Activated CD8-positive, alpha-beta T cell treated with anti-CD3 and anti-CD28 coated beads, Interleukin-2, amount 10 ng/mL, durations not matched to agents 7 days and 5 days (primary cell): Measurements from ENCODE around the gene PDSS2. TPM values are rescaled to one million over a fixed set of nuclear protein-coding genes. Genes with fewer than 3 reads are reported as not detected.
"Not testable (repeated sequence)": the region's sequence is repeated elsewhere in the genome, so short reads cannot be mapped to it uniquely, and the experiment has no call there.

Experiments used
- ATAC-seq: fragments of 150-1000 bp; cut with Tn5 transposase; one replicate; pipeline ENCODE4 v1.10.0; 2021; ENCODE audit warnings: moderate library complexity
- CTCF ChIA-PET: fragments of 350-600 bp; sonication (Branson Sonifier 250); formaldehyde crosslinking; loops from one replicate; lab custom pipeline; 2021; ENCODE audit warnings: antibody characterized with exemption; lab: Charles Lee
- POLR2A ChIA-PET: fragments of 350-600 bp; sonication (Branson Sonifier 250); formaldehyde crosslinking; loops from one replicate; lab custom pipeline; 2021; ENCODE audit warnings: antibody characterized with exemption; lab: Charles Lee
- DNase-seq: peaks from one replicate; pipeline ENCODE4 v3.0.0-alpha.2; 2020
- H3K27ac Mint-ChIP-seq: one replicate; pipeline ENCODE4 v1.8.0; 2021; ENCODE audit warnings: mild to moderate bottlenecking, mixed read lengths
- H3K27me3 Mint-ChIP-seq: one replicate; pipeline ENCODE4 v1.8.0; 2021; ENCODE audit warnings: low read depth, mixed read lengths
- H3K36me3 Mint-ChIP-seq: one replicate; pipeline ENCODE4 v1.8.0; 2021; ENCODE audit warnings: low read depth, mixed read lengths
- H3K4me1 Mint-ChIP-seq: one replicate; pipeline ENCODE4 v1.8.0; 2021; ENCODE audit warnings: low read depth, mixed read lengths
- H3K4me3 Mint-ChIP-seq: one replicate; pipeline ENCODE4 v1.8.0; 2021; ENCODE audit warnings: mild to moderate bottlenecking, mixed read lengths
- H3K9me3 Mint-ChIP-seq: one replicate; pipeline ENCODE4 v1.8.0; 2022; ENCODE audit warnings: mixed read lengths; ENCODE audit not compliant: insufficient read depth
- total RNA-seq, 2 experiments: library from RNA; stranded (reverse); gene quantifications; one replicate each; pipeline ENCODE4 v1.2.3, GENCODE V29; 2021

The PDSS2 gene
- total RNA-seq, 2 experiments from 2014 or later, result 14.2 to 14.6 TPM

DNA sequence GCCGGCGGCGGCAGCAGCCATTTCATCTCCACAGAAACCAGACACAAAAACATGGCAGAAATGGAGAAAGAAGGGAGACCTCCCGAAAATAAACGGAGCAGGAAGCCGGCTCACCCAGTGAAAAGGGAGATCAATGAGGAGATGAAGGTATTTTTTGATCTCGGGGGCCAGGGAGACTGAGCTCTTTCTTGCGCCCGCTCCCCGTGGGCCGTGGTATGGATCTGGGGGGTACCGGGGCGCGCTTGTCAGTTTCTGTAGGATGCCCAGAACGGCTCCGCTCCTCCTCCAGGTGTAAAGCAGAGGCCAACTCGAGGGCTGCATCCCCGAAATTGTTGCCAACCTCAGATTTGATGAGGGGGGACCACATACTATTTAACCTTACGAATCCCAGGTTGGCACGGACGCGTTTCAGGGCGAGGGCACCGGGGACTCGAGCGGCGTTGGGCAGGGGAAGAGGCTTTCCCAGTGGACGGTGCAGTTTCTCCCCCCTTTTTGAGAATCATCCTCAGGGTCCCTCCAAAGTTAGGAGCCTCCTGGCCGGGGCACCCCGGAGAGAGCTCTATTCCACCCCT lies 31.3 kb upstream of the PDSS2 start:
- CTCF ChIA-PET, result interaction anchor here (1.5 to 4.8 kb wide), 4 partner anchors 162 to 184 kb away, joined by 3 to 19 read pairs (median 8); no protein-coding TSS in a partner anchor
- peaks cover 57% of the 10 kb centered on the region for H3K27me3 Mint-ChIP-seq
- peak; percentile 17 for ATAC-seq

DNA sequence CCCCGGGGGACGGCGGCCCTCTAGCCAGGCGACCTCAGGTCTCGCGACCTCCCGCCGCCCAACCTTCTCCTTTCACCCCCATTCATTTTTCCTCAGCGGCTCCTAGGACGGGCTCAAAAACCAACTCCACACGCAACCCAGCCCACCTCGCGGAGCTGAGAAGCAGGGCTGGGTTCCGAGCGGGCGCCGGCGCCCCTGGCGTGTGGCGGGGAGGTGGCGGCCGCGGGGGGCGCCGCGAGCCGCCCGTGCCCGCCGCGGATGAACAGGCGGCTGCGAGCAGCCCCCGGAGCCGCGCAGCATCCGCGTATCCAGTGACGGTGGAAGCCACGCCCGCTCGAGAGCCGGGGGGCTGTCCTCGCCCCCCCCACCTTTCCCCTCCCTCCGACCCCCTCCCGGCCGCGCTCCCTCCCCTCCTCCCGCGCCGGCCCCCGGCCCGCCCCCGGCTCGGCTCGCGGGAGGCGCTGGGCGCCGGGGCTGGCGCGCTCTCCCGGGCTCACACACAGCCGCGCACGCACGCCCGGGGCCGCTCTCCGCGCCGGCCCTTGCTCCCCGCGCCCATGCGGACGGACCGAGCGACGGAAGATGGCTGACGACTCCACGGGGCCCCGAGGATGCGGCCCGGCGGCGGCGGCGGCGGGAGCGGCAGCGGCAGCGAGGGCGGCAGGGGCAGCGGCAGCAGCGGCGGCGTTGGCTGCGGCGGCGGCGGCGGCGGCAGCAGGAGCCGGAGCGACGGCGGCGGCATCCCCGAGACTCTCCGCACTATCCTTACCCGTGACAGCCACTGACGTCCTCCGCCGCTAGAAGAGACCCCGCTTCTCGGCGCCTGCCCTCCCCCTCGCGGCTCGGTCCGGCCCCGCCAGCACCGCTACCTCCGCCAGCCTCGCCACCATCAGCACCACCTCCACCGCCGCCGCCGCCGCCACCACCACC lies 30.5 kb upstream of the PDSS2 start, which contains the start of gene SOBP:
SOBP (plus strand) TSS at position 482 of the 930 bp plus-strand sequence. CDS start 500 bp downstream, outside the sequence.
- peaks cover 55% of the 10 kb centered on the region for H3K27me3 Mint-ChIP-seq
- ChIA-PET POLR2A (interaction anchor here (1.7 to 1.9 kb wide), 2 partner anchors 30 to 167 kb away, joined by 4 to 6 read pairs; partner anchors contain the start of gene PDSS2), CTCF (interaction anchor here (0.6 to 4.8 kb wide), 11 partner anchors 9 to 185 kb away, joined by 3 to 19 read pairs (median 4); no protein-coding TSS in a partner anchor)
- H3K9me3 Mint-ChIP-seq, result no peaks in the 10 kb centered on the region
- H3K36me3 Mint-ChIP-seq, result no peaks in the 10 kb centered on the region
- peaks cover 28% of the 10 kb centered on the region for H3K4me1 Mint-ChIP-seq
- H3K4me3 Mint-ChIP-seq, result peak within 1 kb of the TSS; percentile 81
- peak; percentile 50 for DNase-seq
- peak within 1 kb of the TSS; percentile 64 for H3K27ac Mint-ChIP-seq
- ATAC-seq, result peak; percentile 62

More for the DNA sequence above, 31.3 kb upstream of the PDSS2 start:
- POLR2A ChIA-PET, result interaction anchor here (1.9 kb wide), 1 partner anchor 31 kb away, joined by 6 read pairs; the partner anchor contains the start of gene PDSS2
- no peak for DNase-seq
- Mint-ChIP-seq H3K4me3 (peak overlapping the region; percentile 81), H3K27ac (peak overlapping the region; percentile 64), H3K9me3 (no peaks in the 10 kb centered on the region), H3K4me1 (peaks cover 28% of the 10 kb centered on the region), H3K36me3 (no peaks in the 10 kb centered on the region)

DNA sequence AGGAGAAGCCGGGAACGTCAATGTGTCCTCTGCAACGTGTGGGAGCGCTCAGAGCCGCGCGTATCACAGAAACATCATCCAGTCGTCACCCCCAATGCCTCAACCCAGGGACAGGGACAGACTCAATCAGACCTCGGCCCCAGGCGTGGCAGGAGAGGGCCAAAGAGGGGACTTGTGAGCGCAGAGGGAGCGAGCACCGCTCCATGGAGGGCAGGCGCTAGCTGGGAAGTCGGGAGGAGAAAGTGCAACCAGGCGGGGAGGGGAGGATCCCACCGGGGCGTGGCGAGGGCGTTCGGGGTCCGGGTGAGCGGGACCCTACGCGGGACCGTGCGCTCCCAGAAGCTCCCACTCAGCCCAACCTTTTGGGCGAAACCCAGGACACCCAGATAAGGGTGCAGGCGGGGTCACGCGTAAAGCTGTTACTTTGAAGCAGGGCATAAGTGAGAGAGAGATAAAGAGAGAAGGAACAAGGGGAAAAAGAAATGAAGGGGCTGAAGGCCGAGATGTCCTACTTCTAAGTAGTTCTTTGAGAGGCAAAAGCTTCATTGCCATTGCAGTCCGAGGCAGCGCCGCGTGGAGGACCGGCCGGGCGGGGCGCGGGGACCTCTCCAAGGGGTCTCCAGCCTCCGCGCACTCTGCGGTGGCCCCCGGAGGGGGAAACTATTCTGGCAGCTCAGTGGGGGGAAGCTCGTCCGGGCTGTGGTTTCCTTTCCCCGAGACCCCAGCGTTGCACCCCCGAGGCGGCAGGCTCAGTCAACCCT lies 29.7 kb upstream of the PDSS2 start:
- no peaks in the 10 kb centered on the region for H3K9me3 Mint-ChIP-seq
- ATAC-seq (peak; percentile 13), DNase-seq (peak; percentile 23)
- H3K36me3 Mint-ChIP-seq, result no peaks in the 10 kb centered on the region
- peaks cover 56% of the 10 kb centered on the region for H3K27me3 Mint-ChIP-seq
- peak overlapping the region; percentile 78 for H3K4me3 Mint-ChIP-seq
- H3K4me1 Mint-ChIP-seq, result peaks cover 28% of the 10 kb centered on the region
- CTCF ChIA-PET, result interaction anchor here (0.6 to 2.1 kb wide), 9 partner anchors 8 to 185 kb away, joined by 3 to 7 read pairs (median 4); no protein-coding TSS in a partner anchor
- H3K27ac Mint-ChIP-seq, result peak overlapping the region; percentile 47
- POLR2A ChIA-PET, result interaction anchor here (0.6 to 1.9 kb wide), 3 partner anchors 29 to 168 kb away, joined by 3 to 6 read pairs (median 4); partner anchors contain the start of gene PDSS2

DNA sequence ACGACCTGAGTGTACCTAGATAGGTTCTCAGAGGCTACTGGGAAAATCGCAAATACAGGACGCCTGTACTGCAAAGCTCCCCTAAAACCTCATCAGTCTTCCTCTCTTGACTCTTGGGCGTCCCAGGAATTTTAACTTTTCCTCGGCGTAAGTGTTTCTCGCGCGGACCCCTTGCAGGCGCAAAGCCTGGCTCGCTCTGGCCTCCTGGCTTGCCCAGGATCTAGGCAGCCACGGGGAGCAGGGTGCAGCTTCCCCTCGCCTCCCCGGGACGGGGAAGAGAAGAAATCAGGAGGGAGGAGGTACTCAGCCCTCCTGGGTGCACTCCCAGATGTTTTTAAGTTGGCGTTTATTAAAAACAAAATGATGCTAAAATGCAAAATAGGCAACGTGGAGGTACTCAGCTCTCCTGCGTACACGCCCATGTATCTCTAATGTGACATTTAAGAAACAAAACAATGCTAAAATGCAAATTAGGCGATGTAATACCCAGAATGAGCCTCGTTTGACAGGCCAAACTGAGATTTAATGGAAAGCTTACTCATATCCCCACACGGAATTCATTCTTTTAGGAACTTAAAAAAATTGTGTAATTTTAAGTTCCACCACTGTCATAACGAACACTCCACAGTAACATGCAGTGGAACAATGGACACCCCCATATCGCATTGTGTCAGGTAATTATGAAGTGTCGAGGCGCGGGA lies 29.0 kb upstream of the PDSS2 start:
- no peak for ATAC-seq
- H3K27ac Mint-ChIP-seq, result no peak overlapping the region
- peak overlapping the region; percentile 78 for H3K4me3 Mint-ChIP-seq
- CTCF ChIA-PET, result interaction anchor here (1.2 to 2.1 kb wide), 4 partner anchors 21 to 170 kb away, joined by 4 to 6 read pairs (median 4); partner anchors contain the start of gene PDSS2
- peaks cover 28% of the 10 kb centered on the region for H3K4me1 Mint-ChIP-seq
- H3K9me3 Mint-ChIP-seq, result no peaks in the 10 kb centered on the region
- no peak for DNase-seq
- H3K36me3 Mint-ChIP-seq, result no peaks in the 10 kb centered on the region
- peaks cover 58% of the 10 kb centered on the region for H3K27me3 Mint-ChIP-seq
- POLR2A ChIA-PET, result interaction anchor here (0.6 to 1.7 kb wide), 3 partner anchors 30 to 168 kb away, joined by 3 to 4 read pairs (median 3); no protein-coding TSS in a partner anchor

DNA sequence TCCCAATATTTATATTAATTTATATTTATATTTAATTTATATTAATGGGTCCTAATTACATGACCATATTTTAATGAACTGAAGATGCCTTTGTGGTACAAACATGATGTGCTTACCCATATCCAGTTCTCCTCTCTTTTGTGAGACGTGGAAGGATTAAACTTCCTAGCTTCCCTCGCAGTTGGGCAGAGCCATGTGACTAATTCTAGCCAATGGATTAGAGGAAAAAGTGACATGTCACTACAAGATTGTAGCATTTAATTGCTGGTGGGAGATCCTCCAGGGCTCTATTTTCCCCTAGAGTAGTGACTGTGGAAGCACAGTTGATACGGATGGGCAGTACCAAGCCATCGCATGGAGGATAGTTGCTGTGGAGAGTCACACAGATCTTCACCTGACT lies 25.8 kb upstream of the PDSS2 start:
- H3K27me3 Mint-ChIP-seq, result peaks cover 56% of the 10 kb centered on the region
- no peaks in the 10 kb centered on the region for H3K9me3 Mint-ChIP-seq
- ChIA-PET CTCF (interaction anchor here (1.8 kb wide), 1 partner anchor 8 kb away, joined by 7 read pairs; no protein-coding TSS in a partner anchor), POLR2A (interaction anchor here (2.7 kb wide), 1 partner anchor 25 kb away, joined by 10 read pairs; the partner anchor contains the start of gene PDSS2)
- no peak overlapping the region for H3K4me3 Mint-ChIP-seq
- ATAC-seq, result no peak
- no peak overlapping the region for H3K27ac Mint-ChIP-seq
- no peak for DNase-seq
- peaks cover 13% of the 10 kb centered on the region for H3K4me1 Mint-ChIP-seq
- H3K36me3 Mint-ChIP-seq, result no peaks in the 10 kb centered on the region

DNA sequence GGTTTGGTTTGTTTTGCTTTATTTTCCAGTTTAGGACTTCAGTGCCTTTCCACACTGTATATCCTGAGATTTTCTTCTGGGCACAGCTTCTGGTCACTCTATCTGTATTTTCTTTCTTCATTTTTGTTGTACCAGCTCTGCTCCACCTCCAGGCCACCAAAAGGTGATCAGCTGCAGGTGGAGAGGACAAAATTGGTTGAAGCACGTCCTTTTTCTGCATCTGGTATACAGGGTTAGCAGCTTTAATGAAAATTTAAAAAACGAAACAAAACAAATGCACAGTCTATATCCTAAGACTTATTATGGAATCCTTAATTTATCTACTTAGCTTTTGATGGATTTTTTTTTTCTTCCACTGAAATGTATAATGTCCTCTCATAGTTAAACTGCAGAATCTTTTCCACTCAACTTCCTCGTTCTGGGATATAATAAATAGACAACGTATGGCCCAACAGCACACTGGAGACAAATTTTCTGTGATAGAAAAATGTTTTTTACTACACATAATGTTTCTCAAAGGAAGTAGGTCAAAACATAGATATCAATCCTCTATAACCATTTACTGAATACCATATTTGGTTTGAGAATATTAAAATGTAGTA lies 19.8 kb upstream of the PDSS2 start:
- H3K27me3 Mint-ChIP-seq, result peaks cover 44% of the 10 kb centered on the region
- ChIA-PET CTCF (interaction anchor here (0.8 kb wide), 1 partner anchor 149 kb away, joined by 4 read pairs; no protein-coding TSS in a partner anchor), POLR2A (no interaction called here)
- no peaks in the 10 kb centered on the region for H3K36me3 Mint-ChIP-seq
- no peaks in the 10 kb centered on the region for H3K9me3 Mint-ChIP-seq
- no peaks in the 10 kb centered on the region for H3K4me1 Mint-ChIP-seq
- DNase-seq (no peak), ATAC-seq (no peak)
- no peak overlapping the region for H3K4me3 Mint-ChIP-seq
- H3K27ac Mint-ChIP-seq, result no peak overlapping the region

DNA sequence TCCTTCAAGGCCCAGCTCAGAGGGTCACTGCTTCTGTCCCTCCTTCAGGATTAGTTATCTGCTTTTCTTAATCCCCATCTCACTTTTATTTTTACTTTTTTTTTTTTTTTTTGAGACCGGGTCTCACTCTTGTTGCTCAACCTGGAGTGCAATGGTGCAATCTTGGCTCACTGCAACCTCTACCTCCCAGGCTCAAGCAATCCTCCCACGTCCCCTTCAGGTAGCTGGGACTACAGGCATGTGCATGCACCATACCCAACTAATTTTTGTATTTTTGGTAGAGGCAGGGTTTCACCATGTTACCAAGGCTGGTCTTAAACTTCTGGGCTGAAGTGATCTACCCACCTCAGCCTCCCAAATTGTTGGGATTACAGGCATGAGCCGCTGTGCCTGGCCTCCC lies 16.5 kb upstream of the PDSS2 start:
- POLR2A ChIA-PET, H3K4me3 Mint-ChIP-seq, H3K36me3 Mint-ChIP-seq, DNase-seq, H3K4me1 Mint-ChIP-seq, CTCF ChIA-PET, H3K9me3 Mint-ChIP-seq, H3K27ac Mint-ChIP-seq, ATAC-seq: not testable (repeated sequence)
- peaks cover 41% of the 10 kb centered on the region for H3K27me3 Mint-ChIP-seq

DNA sequence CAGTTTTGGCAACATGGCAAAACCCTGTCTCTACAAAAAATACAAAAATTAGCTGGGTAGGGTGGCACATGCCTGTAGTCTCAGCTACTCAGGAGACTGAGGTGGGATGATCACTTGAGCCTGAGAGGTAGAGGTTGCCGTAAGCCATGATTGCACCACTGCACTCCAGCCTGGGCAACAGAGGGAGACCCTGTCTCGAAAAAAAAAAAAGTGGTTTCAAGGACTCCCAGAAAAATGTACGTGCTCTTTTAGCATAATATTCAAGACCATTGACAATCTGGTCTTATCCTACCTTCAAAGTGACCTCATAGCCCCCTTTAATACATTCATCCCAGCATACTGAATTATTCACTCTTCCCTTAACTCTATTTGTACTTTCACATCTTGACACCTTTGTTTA lies 16.0 kb upstream of the PDSS2 start:
- peaks cover 41% of the 10 kb centered on the region for H3K27me3 Mint-ChIP-seq
- DNase-seq, H3K4me1 Mint-ChIP-seq, H3K4me3 Mint-ChIP-seq, H3K9me3 Mint-ChIP-seq, ATAC-seq, CTCF ChIA-PET, POLR2A ChIA-PET, H3K27ac Mint-ChIP-seq, H3K36me3 Mint-ChIP-seq: not testable (repeated sequence)

DNA sequence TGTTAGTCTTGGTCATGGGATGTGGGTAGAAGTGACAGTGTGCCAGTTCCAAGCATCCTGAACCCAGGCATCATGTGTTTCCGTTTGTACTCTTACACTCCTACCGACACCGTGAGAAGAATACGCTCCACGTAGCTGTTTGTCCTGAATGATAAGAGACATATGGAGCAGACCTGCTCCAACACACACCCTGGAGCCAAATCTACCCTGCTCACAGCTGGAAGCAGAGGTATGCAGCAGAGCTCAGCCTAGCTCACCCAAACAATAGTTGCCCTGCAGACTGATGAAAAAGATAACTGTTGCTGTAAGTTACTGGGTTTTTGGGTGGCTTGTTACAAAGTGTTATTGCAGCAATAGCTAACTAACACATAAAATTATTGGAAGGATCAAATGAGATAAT lies 14.3 kb upstream of the PDSS2 start:
- ATAC-seq (no peak), DNase-seq (no peak)
- ChIA-PET CTCF (interaction anchor here (1.3 kb wide), 1 partner anchor 155 kb away, joined by 3 read pairs; no protein-coding TSS in a partner anchor), POLR2A (interaction anchor here (0.6 to 0.8 kb wide), 2 partner anchors 9 to 10 kb away, joined by 3 to 5 read pairs; no protein-coding TSS in a partner anchor)
- Mint-ChIP-seq H3K4me3 (no peak overlapping the region), H3K27me3 (peaks cover 36% of the 10 kb centered on the region), H3K4me1 (no peaks in the 10 kb centered on the region), H3K9me3 (no peaks in the 10 kb centered on the region), H3K36me3 (no peaks in the 10 kb centered on the region), H3K27ac (no peak overlapping the region)

DNA sequence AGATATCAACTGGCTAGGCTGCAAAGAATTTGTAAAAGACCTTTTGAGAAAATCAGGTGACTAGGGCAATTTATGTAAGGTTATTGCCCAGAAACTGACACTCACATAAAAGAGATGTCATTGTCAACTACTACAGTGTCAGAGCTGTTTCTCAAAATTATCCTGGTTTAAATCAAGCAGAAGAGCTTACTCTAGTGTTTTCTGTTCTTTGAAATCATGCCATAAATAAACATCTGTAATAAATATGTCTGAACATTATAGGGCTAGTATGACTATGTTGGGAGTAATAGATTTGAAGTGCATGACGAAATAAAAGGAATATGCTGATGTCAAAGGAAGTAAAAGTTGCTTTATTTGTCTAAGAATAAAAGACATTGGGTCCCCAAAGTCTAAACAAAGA lies 11.0 kb upstream of the PDSS2 start:
- DNase-seq, result no peak
- no peak overlapping the region for H3K27ac Mint-ChIP-seq
- peaks cover 43% of the 10 kb centered on the region for H3K27me3 Mint-ChIP-seq
- H3K36me3 Mint-ChIP-seq, result no peaks in the 10 kb centered on the region
- H3K9me3 Mint-ChIP-seq, result no peaks in the 10 kb centered on the region
- ATAC-seq, result no peak
- H3K4me1 Mint-ChIP-seq, result no peaks in the 10 kb centered on the region
- H3K4me3 Mint-ChIP-seq, result no peak overlapping the region
- ChIA-PET POLR2A (interaction anchor here (0.6 kb wide), 1 partner anchor 11 kb away, joined by 4 read pairs; the partner anchor contains the start of gene PDSS2), CTCF (no interaction called here)
